Fibroblast of the aortic adventitia (primary cell): ENCODE results near the gene LILRA1. TPM values are rescaled to one million over a fixed set of nuclear protein-coding genes. Genes with fewer than 3 reads are reported as not detected.
"Not testable (repeated sequence)": the region's sequence is repeated elsewhere in the genome, so short reads cannot be mapped to it uniquely, and the experiment has no call there.

Source experiments
- DNase-seq: peaks from one replicate; pipeline ENCODE4 v3.0.0-alpha.2; 2010; ENCODE audit warnings: low read depth
- H3K4me3 ChIP-seq: 2 replicates; pipeline ENCODE4 v1.5.1; 2011; ENCODE audit warnings: low read depth, mild to moderate bottlenecking, control low read depth, low read length, moderate library complexity
- total RNA-seq: library from RNA; depleted of rRNA; stranded (reverse); fragments of >200 nt; gene quantifications from 2 replicates; pipeline ENCODE4 v1.2.3, GENCODE V29; 2012; ENCODE audit warnings: low replicate concordance
- TF ChIP-seq, protein P1 (sequence below): IDR thresholded peaks from 2 replicates; pipeline ENCODE4 v1.5.1; 2011; ENCODE audit warnings: mild to moderate bottlenecking, low read length, control low read depth, inconsistent platforms; ENCODE audit not compliant: insufficient read depth

LILRA1 gene
- total RNA-seq, 1 donor, result not detected

DNA sequence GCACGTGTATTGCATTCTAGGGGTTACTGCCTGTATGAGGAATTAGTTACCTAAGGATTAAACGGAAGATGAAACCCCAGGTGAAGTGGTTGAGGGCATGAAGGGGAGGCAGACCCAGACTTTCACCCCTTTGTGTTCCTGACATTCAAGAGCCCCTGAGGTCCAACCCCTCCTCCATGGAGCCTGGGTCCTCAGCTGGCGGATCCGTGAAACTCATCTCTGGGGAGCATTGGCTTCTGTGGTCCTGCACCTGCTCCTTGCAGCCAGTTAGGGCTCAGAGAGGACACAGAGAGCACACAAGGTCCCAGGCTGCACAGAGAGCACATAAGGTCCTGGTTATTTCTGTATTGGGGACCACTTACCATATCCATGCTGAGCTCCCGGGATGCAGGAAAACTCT, 7.0 kb upstream of the LILRA1 start:
- no peak overlapping the region for H3K4me3 ChIP-seq
- TF ChIP-seq, protein P1, sequence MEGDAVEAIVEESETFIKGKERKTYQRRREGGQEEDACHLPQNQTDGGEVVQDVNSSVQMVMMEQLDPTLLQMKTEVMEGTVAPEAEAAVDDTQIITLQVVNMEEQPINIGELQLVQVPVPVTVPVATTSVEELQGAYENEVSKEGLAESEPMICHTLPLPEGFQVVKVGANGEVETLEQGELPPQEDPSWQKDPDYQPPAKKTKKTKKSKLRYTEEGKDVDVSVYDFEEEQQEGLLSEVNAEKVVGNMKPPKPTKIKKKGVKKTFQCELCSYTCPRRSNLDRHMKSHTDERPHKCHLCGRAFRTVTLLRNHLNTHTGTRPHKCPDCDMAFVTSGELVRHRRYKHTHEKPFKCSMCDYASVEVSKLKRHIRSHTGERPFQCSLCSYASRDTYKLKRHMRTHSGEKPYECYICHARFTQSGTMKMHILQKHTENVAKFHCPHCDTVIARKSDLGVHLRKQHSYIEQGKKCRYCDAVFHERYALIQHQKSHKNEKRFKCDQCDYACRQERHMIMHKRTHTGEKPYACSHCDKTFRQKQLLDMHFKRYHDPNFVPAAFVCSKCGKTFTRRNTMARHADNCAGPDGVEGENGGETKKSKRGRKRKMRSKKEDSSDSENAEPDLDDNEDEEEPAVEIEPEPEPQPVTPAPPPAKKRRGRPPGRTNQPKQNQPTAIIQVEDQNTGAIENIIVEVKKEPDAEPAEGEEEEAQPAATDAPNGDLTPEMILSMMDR, result no peak
- DNase-seq, result no peak

DNA sequence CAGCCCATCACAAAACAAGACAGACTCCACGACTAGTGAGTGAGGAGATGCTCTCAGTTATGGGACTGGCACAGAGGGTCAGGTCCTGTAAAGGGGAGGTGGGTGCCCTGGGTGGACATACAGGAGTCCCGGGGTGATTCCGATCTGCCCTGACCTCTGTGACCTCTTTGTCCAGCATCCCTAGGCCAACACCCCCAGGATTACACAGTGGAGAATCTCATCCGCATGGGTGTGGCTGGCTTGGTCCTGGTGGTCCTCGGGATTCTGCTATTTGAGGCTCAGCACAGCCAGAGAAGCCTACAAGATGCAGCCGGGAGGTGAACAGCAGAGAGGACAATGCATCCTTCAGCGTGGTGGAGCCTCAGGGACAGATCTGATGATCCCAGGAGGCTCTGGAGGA, 6.4 kb upstream of the LILRA1 start:
- DNase-seq, result no peak
- TF ChIP-seq, protein P1, result no peak
- no peak overlapping the region for H3K4me3 ChIP-seq

DNA sequence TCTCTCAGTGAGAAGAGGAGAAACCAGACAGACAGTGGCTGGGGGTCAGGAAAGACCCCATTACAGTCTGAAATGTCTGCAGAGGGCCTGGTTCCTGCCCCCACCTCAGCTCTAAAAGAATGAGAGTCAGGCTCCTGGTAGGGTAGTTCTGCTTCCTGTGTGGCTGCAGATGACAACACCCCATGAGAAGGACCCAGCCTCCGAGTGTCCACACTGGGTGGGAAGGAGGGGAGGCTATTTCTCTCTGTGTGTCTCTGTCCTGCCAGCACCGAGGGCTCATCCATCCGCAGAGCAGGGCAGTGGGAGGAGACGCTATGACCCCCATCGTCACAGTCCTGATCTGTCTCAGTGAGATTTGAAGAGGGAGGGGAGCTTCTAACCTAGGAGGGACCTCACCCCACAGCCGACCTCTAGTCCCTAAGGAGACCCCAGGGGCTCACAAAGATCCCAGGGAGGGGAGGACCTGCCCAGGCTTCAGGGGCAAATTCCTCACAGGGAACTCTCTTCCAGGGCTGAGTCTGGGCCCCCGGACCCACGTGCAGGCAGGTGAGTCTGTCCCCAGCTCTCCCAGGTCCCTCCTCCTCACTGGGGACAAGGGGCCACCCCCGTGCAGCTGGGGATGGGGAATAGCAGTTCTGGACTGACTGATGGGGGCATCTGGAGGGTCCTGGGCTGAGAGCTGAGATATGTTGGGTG, 647 bp downstream of the LILRA1 start:
- H3K4me3 ChIP-seq, result not testable (repeated sequence)

DNA sequence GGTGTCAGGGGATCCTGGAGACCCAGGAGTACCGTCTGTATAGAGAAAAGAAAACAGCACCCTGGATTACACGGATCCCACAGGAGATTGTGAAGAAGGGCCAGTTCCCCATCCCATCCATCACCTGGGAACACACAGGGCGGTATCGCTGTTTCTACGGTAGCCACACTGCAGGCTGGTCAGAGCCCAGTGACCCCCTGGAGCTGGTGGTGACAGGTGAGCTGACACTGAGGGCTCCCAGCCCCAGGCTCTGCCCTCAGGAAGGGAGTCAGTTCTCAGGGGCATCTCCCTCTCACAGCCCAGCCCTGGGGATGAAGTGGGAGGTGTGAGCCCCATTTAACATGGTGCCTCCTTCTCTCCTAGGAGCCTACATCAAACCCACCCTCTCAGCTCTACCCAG, 1.3 kb downstream of the LILRA1 start:
- TF ChIP-seq, protein P1, result no peak
- DNase-seq, result no peak
- no peak overlapping the region for H3K4me3 ChIP-seq

More for the DNA sequence above, 647 bp downstream of the LILRA1 start:
- not testable (repeated sequence) for DNase-seq

DNA sequence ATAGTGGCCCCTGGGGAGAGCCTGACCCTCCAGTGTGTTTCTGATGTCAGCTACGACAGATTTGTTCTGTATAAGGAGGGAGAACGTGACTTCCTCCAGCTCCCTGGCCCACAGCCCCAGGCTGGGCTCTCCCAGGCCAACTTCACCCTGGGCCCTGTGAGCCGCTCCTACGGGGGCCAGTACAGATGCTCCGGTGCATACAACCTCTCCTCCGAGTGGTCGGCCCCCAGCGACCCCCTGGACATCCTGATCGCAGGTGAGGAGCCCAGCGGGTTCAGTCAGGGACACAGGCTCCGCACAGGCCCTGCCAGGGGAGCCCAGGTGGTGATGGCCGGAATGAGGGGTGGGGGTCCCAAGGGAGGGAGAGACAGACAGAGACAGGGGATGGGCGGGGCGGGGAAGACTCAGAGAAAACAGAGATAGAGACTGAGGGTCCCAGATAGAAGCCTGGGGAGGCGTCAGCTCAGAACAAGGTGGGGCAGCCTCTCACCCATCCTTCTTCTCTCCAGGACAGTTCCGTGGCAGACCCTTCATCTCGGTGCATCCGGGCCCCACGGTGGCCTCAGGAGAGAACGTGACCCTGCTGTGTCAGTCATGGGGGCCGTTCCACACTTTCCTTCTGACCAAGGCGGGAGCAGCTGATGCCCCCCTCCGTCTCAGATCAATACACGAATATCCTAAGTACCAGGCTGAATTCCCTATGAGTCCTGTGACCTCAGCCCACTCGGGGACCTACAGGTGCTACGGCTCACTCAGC, 2.4 kb downstream of the LILRA1 start:
- H3K4me3 ChIP-seq, DNase-seq: not testable (repeated sequence)

DNA sequence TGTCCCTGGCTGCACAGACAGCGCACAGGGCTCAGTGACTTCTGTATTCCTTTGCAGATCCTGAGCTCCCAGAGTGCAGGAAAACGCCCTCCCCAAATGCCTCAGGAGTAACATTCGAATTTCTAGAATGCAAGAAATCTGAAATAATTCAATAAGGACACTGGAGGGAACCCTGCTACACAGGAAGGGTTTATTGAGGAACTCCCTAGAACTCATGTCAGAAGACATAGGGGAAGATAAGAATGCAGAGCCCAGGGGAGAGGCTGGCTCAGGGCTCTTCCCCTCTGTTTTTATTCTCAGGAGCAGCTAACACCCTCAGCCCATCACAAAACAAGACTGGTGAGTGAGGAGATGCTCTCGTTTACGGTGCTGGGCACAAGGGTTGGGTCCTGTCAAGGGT, 6.8 kb downstream of the LILRA1 start:
- TF ChIP-seq, protein P1, result no peak
- no peak for DNase-seq
- H3K4me3 ChIP-seq, result no peak overlapping the region

DNA sequence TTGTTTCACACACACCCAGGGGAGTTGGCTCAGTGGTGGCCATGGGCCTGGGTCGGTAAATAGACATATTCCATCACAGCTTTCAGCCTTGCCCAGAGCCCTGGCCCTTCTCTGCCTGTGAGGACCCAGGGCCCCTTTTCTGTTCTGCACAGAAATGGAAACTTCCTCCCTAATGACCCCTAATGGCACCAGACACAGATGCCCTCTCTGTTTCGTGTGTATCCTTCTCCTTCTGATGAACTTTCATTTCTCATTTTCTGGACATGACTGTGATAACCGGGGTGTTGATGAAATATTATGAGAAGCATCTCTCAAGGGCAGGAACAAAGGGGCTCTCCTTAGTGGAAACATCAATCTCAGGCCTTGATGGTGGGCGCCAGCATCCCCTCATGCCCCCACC, 12.8 kb downstream of the LILRA1 start:
- DNase-seq, result no peak
- no peak overlapping the region for H3K4me3 ChIP-seq
- TF ChIP-seq, protein P1, result no peak
